HT-29 (cell line): Measurements from ENCODE around the gene KCNH6. TPM values are rescaled to one million over a fixed set of nuclear protein-coding genes. Genes with fewer than 3 reads are reported as not detected.
A peak's percentile ranks its signal among the peaks of the same experiment; 100 is the strongest.

Source experiments
- DNase-seq: peaks from one replicate; pipeline ENCODE4 v3.0.0-alpha.2; 2015; ENCODE audit warnings: low spot score
- total RNA-seq: library from RNA; depleted of rRNA; stranded (reverse); fragments of >200 nt; shearing (Covaris generic); gene quantifications from 2 replicates; pipeline ENCODE4 v1.2.3, GENCODE V29; 2014

The KCNH6 gene
- total RNA-seq, 1 experiment from 2014 or later = 0.61 TPM

DNA sequence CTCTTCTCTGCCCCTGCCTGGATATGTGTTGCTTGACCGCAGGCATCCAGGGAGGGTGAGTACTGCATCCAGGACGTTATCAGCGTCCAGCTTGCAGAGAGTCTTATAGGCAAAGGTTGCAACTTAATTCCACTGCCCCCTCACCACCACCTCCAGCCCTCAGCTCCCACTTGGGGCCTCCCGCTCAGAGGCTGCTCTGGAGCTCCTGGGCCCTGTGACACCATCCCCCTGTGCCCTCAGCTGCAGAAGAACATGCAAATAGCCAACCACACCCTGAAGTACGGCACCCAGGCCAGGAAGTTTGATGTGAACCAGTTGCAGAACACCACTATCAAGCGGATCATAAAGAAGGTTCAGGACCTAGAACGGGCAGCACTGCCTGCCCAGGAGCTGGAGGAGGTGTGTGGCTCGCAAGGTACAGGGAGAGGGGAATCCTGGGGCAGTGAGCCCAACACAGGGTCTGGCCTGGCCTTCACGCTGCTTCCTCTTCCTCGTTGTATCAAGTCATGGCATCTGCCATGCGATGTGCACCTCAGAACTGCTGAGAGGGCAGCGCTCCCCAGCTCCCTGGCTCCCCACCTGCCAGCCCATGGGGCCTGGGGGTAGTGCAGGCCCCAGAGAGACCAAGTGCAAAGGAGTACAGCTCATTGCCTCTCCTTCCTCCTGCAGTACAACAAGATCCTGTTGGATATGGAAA, 36.7 kb upstream of the KCNH6 start:
- no peak for DNase-seq

DNA sequence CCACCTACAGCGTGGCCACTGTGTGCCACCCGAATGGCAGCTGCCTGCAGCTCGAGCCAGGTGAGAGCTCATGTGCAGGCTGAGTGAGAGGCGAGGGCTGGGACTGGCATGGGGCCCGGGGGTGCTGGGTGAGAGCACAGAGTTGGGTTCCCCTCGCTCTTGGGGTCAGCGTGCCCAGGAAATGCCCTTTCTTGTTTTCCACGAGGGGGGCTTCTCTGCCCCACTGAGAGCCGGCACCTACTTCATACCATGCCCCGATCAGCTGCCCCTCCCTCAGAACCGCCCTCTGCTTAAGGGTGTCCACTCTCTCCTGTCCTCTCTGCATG, 36.2 kb upstream of the KCNH6 start:
- no peak for DNase-seq

DNA sequence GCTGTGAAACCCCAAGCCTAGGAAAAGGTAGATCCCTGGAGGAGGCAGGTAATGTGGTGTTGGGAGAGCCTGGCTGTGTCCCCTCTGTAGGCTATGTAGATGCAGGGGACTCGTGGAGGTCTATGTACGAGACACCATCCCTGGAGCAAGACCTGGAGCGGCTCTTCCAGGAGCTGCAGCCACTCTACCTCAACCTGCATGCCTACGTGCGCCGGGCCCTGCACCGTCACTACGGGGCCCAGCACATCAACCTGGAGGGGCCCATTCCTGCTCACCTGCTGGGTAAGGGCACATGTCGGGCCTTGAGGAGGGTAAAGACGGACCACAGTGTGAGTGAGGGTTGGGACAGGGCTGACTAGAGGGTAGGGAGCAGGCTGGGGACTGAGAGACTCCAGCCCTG, 34.3 kb upstream of the KCNH6 start:
- no peak for DNase-seq

DNA sequence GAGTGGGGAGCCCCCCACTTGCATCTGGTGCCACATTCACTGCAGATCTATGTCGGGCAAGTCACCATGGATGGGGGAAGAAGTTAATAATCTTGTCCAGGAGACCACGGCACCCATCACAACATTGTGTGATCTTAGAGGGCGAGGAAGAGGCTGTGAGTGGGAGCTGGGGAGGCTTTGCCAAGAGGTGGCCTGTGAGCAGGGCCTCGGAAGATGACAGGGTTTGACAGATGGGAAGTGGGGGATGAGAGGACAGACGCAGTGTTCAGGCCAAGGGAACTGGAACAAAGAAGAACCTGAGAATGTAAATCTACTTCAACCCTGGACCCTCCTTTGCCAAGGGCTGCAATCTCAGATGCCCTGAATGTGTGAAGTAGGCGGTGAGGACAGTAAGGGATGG, 33.9 kb upstream of the KCNH6 start:
- DNase-seq = no peak

DNA sequence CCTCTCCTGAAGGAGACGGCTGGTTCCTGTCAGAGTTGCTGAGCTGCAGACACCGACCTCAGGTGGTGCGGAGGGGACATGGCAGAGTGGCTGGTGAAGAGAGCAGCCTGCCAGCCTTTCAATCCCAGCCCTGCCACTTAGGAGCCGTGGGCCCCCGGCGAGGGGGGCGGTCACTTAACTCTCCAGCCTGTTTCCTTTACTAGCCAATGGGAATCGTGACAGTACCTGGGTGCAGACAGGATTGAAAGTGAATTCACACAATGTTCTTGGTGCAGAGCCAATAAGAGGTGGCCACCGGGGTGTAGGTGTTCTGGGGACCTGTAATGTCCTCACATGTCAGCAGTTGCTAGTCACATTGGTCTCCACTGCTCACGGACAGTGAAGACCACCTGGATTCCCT, 32.8 kb upstream of the KCNH6 start:
- DNase-seq = peak; percentile 14

DNA sequence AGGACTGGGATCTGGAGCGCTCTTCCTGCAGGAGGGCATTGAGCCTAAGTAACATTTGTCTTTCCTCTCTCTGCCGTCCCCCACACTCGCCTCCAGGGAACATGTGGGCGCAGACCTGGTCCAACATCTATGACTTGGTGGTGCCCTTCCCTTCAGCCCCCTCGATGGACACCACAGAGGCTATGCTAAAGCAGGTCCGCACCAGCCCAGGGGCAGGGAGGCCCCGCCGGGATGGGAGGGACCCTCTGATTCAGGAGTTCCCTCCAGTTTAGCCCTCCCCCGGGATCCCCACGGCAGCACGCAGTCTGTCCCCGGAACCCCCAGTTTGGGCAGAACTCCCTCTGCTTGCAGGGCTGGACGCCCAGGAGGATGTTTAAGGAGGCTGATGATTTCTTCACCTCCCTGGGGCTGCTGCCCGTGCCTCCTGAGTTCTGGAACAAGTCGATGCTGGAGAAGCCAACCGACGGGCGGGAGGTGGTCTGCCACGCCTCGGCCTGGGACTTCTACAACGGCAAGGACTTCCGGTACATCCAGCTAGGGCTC, 32.2 kb upstream of the KCNH6 start:
- DNase-seq = no peak

DNA sequence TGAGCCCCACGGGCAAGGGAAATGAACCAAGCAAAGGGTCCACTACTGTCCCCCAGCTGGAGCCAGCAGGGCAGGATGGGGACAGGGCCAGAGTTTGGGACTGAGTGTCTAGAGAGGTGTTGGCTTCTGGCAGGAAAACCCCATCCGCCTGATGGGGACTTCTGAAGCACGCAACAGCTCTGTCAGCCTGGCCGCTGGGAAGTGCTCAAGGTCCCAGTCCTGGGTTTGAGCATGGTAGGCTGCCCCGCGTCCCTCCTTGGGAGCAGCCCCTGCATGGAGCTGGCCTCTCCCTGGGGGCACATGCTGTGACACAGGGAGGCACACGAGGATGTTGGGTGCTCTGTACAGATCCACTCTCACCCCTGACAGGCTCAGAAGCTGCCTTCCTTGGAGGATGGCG, 31.7 kb upstream of the KCNH6 start:
- no peak for DNase-seq

DNA sequence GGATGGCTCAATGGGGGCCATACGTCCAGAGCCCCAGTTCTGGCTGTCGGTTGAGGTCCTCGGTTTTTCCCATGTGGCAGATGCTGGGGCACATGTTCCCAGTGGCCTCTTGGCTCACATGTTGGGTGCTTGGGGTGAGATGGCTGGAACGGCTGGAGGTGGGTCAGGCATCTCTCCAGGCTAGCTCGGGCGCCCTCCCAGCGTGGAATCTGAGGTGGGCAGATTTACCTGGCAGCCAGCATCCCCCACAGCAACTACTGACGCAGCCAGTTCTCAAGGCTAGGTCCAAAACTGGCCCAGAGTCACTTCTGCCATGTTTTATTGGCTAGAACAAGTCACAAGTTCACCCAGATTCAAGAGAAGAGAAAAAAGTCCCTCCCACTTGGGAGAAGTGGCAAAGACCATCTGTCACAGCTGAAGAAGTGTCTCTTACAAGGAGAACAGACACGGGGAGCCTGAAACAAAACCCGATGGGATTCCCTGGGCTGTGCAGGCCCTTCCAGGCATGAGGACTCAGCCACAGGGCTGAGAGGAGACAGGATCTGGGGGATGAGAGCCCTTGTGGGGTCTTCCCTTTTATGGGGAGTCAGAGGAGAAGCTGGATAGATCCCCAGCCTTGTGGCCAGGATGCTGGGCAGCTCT, 31.1 kb upstream of the KCNH6 start:
- no peak for DNase-seq

DNA sequence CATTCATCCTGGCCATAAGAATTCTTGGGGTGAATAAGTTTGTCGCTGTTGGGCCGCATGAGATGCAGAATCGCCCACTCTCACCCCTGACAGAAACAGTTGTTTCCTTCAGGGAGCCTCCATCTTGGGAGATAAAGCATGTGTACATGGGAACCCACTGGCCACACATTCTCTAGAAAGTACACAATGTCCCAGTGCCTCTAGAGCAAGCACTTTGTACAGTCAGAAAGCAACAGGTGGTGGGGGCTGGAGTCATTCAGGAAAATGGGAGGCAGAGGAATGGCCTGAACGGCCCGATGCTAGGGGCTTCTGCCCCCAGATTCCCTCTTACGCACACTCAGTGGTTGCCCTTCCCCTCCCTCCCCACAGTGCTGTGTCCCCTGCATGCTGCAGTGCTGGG, 30.2 kb upstream of the KCNH6 start:
- DNase-seq = no peak

DNA sequence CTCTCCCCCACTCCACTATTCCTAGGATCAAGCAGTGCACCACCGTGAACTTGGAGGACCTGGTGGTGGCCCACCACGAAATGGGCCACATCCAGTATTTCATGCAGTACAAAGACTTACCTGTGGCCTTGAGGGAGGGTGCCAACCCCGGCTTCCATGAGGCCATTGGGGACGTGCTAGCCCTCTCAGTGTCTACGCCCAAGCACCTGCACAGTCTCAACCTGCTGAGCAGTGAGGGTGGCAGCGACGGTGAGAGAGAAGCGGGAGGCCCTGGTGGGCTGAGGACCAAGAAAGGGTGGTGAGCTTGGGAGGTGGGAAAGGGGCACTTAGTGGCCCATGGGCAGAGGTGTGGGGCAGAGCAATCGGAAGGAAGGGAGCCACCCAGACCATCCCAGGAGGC, 29.7 kb upstream of the KCNH6 start:
- DNase-seq = no peak

DNA sequence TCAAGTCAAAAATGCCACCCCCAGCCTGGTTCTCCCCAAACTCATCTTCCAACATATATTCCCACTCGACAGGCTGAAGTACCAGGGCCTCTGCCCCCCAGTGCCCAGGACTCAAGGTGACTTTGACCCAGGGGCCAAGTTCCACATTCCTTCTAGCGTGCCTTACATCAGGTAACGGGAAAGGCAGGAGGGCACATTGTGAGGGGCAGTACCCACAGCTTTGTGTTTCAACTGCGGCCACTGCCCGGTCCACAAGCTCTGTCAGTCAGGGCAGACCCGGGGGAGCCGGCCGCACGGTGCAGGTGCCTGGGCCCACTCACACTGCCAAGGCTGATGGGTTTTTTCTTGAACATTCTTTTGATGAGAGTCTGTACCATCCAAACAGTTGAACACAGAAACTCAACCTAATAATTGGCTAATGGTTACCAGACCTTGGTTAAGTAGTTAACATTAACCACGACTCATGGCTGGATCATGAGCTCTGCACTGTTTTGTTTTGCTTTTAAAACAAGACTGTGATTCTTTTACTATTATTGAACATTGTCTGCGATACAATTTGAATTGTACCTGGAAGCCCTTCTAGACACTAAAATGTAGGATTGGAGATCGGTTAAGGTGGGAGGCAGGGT, 28.7 kb upstream of the KCNH6 start:
- DNase-seq = no peak

DNA sequence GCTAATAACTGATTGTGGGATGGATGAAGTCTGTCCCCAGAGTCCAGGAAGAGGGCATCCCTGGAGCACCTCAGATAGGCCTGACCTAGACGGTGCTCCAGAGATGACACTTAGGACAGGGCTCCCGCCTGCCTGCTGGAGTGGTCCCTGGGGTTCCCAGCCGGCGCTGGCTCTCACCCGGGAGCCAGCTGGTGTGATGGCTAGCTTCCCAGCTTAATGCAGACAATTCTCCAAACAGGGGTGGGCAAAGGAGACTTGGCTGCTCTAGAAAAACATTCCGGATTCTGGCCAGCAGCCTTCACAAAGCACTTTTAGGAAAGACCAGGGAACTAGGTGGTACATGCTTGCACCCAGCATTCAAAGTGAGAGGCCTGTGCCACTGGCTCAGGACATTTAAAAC, 27.7 kb upstream of the KCNH6 start:
- no peak for DNase-seq

DNA sequence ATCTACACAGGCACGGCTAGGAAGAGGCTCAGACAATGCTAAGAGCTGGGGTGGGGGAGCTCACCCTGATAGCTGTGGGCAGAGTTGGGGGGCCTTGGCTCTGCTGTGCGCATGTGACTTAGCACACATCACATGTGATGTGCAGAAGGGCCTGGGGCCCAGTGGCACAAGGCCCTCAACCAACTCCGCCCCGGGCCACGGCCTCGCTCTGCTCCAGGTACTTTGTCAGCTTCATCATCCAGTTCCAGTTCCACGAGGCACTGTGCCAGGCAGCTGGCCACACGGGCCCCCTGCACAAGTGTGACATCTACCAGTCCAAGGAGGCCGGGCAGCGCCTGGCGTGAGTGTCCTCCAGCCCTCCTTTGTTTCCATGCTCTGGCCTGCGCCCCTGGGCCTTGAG, 27.0 kb upstream of the KCNH6 start:
- DNase-seq = no peak

DNA sequence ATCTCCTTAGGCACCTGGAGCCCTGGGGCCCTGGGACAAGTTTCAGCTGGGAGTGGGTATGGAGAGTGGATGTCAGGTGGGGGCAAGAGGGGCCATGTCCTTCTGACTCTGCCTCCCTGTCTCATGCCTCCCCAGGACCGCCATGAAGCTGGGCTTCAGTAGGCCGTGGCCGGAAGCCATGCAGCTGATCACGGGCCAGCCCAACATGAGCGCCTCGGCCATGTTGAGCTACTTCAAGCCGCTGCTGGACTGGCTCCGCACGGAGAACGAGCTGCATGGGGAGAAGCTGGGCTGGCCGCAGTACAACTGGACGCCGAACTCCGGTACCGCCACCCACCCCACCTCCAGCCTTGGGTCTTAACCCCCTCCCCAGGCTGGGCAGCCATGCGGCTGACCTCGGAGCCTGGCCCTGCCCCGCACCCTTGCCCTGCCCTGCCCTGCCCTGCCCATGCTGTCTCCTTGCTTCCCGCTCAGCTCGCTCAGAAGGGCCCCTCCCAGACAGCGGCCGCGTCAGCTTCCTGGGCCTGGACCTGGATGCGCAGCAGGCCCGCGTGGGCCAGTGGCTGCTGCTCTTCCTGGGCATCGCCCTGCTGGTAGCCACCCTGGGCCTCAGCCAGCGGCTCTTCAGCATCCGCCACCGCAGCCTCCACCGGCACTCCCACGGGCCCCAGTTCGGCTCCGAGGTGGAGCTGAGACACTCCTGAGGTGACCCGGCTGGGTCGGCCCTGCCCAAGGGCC, 26.3 kb upstream of the KCNH6 start:
- no peak for DNase-seq

DNA sequence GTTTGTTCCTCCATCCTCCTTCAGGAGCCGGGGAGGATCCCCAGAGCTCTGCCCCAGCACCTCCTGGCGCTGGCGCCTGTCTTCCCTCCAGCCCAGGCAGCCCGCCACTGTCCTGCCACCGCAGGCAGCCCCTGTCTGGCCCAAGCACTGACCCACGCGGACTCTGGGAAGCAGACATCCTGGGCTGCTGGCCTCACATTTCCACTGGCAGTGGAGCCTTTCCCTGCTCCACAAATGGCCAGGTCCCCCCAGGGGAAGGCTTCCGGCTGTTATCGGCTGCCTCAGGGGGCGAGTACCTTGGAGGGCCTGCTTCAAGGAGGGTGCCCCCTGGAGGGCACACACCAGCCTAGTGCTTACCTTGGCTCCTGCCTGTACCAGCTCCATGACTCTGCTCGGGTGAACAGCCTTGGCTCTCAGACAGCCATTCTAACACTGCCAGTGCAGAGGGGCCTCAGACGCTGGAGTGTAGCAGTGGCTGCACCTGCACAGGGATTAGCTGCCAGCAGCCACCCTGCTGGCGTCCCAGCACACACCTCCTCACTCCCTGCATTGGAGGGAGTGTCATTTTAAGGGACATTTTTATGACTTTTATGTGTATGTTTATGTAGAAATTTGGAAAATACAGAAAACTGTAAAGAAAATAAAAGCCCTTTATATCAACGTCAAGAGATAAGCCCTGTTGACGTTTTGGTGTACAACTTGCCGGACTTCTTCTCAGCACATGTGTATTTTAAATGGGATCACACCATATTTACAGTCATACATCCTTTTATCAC, 25.3 kb upstream of the KCNH6 start:
- peak; percentile 17 for DNase-seq

DNA sequence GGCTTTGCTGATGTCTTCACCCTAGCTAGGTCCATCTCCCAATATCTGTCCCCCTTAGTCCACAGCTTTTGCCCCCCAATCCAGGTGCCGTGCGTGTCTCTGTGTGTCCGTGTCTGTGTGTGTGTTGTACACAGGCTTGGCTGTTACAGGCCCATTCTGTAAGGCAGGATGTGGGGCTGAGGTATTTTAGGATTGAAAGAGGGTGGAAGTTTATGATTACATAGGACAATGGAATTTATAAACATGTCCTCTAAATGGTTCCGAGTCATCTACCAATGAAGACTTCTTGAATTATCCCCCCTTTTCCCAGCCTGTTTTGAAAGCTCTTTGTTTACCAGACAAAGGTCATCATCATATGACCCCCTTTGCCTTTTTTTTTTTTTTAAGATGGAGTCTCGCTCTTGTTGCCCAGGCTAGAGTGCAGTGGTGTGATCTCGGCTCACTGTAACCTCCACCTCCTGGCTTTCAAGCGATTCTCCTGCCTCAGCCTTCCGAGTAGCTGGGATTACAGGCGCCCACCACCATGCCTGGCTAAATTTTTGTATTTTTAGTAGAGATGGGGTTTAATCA, 24.4 kb upstream of the KCNH6 start:
- no peak for DNase-seq

DNA sequence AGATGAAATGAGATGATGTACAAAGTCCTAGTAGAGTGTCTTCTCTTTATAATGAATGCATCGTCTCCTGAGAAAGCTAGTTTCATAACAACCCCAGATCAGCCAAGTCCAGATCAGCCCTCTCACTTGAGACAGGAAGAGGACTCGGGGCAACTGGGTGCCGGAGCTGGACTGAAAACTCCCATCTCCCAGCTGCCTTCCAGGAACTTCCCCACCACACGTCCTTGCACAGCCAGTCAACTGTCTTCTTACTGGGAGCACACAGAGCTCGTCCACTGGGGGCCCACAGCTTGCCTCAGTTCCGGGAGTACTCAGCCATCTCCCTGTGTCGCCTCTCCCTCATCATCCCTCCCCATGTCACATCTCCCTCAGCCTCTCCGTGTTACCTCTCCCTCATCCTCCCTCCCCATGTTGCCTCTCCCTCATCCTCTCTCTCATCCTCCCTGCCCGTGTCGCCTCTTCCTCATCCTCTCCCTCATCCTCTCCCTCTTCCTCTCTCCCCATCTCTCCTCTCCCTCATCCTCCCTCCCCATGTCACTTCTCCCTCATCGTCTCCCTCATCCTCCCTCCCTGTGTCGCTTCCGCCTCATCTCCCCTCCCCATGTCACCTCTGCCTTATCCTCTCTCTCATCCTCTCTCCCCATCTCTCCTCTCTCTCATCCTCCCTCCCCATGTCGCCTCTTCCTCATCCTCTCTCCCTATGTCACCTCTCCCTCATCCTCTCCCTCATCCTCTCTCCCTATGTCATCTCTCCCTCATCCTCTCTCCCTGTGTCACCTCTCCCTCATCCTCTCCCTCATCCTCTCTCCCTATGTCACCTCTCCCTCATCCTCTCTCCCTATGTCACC, 22.4 kb upstream of the KCNH6 start:
- DNase-seq = no peak

DNA sequence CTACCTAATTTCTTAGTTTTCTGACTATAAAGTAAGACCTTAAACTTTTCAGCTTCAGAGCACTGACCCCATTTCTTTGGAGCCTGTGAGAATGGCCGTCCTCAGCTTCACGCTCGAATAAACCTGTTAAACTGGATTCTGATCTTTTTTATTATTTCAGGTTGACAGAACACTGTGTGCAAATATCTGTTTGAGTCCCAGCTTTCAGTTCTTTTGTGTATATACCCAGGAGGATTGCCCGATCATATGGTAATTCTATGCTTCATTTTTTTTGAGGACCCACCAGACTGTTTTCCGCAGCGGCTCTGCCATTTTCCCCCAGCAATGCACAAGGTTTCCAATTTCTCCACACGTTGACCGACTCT, 19.8 kb upstream of the KCNH6 start:
- no peak for DNase-seq

DNA sequence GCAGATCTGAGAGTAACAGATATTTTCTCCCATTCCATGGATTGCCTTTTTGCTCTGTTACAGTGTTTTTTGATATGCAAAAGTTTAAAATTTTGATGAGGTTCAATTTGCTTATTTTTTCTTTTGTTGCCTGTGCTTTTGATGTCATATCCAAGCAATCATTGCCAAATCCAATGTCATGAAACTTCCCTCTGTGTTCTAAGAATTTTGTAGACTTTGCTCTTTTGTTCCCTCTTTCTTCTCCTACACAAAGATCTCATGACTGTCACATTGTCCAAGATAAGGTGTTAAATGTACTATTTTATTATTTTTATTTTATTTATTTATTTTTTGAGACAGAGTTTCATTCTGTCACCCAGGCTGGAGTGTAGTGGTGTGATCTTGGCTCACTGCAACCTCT, 18.9 kb upstream of the KCNH6 start:
- no peak for DNase-seq

DNA sequence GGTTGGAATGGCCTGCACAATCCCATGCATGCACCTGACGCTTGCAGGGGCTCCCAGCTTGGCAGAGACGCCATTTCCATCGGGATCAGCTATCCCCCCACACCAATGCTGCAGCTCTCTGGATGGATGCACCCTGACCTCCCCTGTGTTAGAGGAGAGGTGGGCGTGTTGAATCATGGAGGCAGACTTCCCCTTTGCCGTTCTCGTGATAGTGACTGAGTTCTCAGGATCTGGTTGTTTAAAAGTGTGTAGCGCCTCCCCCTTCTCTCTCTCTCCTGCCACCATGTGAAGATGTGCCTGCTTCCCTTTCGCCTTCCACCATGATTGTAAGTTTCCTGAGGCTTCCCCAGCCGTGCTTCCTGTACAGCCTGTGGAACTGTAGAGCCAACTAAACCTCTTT, 17.8 kb upstream of the KCNH6 start:
- DNase-seq = no peak
